ENCODE results near the gene LRRC4B. TPM values are rescaled to one million over a fixed set of nuclear protein-coding genes. Genes with fewer than 3 reads are reported as not detected.

Gene LRRC4B
- polyA plus RNA-seq, 1 of the 3 experiments (the other 2 are of a cell fraction): 6.9 TPM

DNA sequence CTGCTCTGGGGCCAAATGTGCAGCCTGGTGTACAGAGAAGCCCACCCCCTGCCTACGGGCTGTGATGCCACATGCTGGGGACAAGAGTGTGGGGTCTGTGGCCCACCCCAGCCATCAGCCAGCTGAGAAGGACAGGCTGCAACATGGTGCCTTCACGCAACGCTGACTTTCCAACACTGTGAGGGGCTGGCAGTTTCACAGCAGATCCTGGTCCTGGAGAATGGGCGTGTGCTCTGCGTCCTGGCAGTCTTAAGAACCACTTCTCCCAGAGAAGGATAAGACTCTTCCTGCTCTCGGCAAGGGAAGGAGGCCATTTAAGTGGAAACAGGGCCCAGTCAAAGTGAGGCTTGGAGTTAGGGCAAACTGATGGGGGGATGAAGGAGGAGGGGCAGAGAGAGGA, 4.6 kb downstream of the LRRC4B start (continued):
- TF ChIP-seq, protein P1, sequence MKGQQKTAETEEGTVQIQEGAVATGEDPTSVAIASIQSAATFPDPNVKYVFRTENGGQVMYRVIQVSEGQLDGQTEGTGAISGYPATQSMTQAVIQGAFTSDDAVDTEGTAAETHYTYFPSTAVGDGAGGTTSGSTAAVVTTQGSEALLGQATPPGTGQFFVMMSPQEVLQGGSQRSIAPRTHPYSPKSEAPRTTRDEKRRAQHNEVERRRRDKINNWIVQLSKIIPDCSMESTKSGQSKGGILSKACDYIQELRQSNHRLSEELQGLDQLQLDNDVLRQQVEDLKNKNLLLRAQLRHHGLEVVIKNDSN (IDR thresholded peaks at IDR 0.05; ENCODE audit: borderline replicate concordance, low read depth): no peak
- no peak for TF ChIP-seq FOXJ3 (CRISPR knock-in tag; IDR thresholded peaks at IDR 0.05)
- TF ChIP-seq TCF12 (IDR thresholded peaks at IDR 0.05): no peak
- no peak for TF ChIP-seq YY1 (IDR thresholded peaks at IDR 0.05; ENCODE audit: low read depth)
- TF ChIP-seq GATA2 (CRISPR knock-in tag; IDR thresholded peaks at IDR 0.05): no peak

DNA sequence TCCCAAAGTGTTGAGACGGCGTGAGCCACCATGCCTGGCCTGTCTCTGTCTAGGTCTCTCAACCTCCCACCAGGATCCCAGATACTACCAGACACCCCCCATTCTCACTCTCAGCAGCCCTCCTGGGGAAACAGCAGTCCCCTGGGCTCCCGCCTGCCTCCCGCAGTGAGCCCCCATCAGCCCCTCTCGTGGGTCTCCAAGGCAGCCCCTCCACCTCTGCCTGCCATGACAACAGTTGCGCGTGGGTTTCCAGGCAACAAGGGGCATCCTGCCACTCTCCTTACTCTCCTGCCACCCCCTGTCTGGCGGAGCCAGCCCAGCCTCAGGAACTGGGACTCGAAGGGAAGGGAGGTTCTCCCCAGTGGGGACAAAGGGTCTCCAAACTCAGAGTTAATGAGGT, 5.2 kb downstream of the LRRC4B start:
- Histone ChIP-seq H3K9ac (no peak overlapping the region), H3K27ac (ENCODE audit: low read depth in 2 of 2, low read length in 1 of 2) (no peak overlapping the region), H4K20me1 (ENCODE audit: insufficient read depth) (peaks cover 4% of the 10 kb centered on the region), H3K79me2 (ENCODE audit: insufficient read depth) (no peaks in the 10 kb centered on the region), H3K9me2 (no peaks in the 10 kb centered on the region), H3K4me3 (ENCODE audit: low read depth in 2 of 2, low read length in 1 of 2) (no peak overlapping the region), H3K27me3 (ENCODE audit: insufficient read depth) (no peaks in the 10 kb centered on the region), H2AFZ (ENCODE audit: low read depth) (no peak overlapping the region), H3F3A (replicated peaks; ENCODE audit: insufficient read depth) (no peaks in the 10 kb centered on the region), H3K4me2 (no peak overlapping the region), H3K4me1 (ENCODE audit: control insufficient read depth in 1 of 2, insufficient read depth in 2 of 2, low read depth in 1 of 2, low read length in 1 of 2) (peaks cover 0 to 11% of the 10 kb centered on the region in 2 experiments; a peak in 1 of 4 replicates), H3K9me3 (no peaks in the 10 kb centered on the region), H3K36me3 (replicated peaks in 1 of 2; ENCODE audit: control insufficient read depth in 1 of 2, insufficient read depth in 2 of 2, low read length in 1 of 2) (no peaks in the 10 kb centered on the region)
- POLR2A ChIA-PET: no interaction called here
- DNase-seq: no peak
- CTCF ChIA-PET: interaction anchor here (10.3 kb wide), 1 partner anchor 23 kb away, joined by 170 read pairs; no protein-coding TSS in a partner anchor
- TF ChIP-seq FOSL2 (IDR thresholded peaks at IDR 0.05; ENCODE audit: borderline replicate concordance, low read depth) (no peak), GATA2 (CRISPR knock-in tag; IDR thresholded peaks at IDR 0.05) (no peak), RFX5 (IDR thresholded peaks at IDR 0.05; ENCODE audit: low read length) (no peak), TAF1 (IDR thresholded peaks at IDR 0.05; ENCODE audit: borderline replicate concordance, low read depth, low read length) (no peak), NFIC (IDR thresholded peaks at IDR 0.05; ENCODE audit: borderline replicate concordance) (no peak), RXRA (IDR thresholded peaks at IDR 0.05; ENCODE audit: borderline replicate concordance, low read depth) (no peak)
- 83% methylated on average over 7 of the region's 9 CpGs for WGBS (ENCODE audit: low lambda C conversion rate)

DNA sequence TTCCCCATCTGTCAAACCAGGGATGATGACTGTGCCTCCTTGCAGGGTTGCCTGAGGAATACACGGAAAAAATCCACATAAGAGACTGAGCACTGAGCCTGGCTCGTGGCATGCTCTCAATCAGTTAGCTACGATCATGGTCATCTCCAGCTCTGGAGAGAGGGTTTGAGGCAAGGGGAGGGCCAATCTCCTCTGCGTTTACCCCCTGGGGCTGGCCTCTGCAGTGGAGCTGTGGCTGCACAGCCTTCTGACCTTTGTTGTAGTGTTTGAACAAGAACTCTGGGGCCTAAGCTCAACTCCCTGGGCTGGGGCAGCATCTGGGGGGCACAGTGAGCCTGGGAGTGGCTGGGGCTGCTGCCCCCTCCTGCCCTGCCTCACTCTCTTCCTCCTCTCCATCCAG, 5.9 kb downstream of the LRRC4B start:
- POLR2A ChIA-PET: no interaction called here
- H3F3A ChIP-seq (replicated peaks; ENCODE audit: insufficient read depth): no peaks in the 10 kb centered on the region
- no peaks in the 10 kb centered on the region for H3K9me3 ChIP-seq

More for the DNA sequence above, 5.9 kb downstream of the LRRC4B start:
- Histone ChIP-seq H3K4me2 (no peak overlapping the region), H3K9me2 (no peaks in the 10 kb centered on the region), H3K4me1 (ENCODE audit: control insufficient read depth in 1 of 2, insufficient read depth in 2 of 2, low read depth in 1 of 2, low read length in 1 of 2) (peaks cover 0 to 11% of the 10 kb centered on the region in 2 experiments; a peak in 1 of 4 replicates), H3K79me2 (ENCODE audit: insufficient read depth) (no peaks in the 10 kb centered on the region), H2AFZ (ENCODE audit: low read depth) (no peak overlapping the region), H3K27ac (ENCODE audit: low read depth in 2 of 2, low read length in 1 of 2) (no peak overlapping the region), H3K36me3 (replicated peaks in 1 of 2; ENCODE audit: control insufficient read depth in 1 of 2, insufficient read depth in 2 of 2, low read length in 1 of 2) (no peaks in the 10 kb centered on the region), H3K4me3 (ENCODE audit: low read depth in 2 of 2, low read length in 1 of 2) (no peak overlapping the region), H4K20me1 (ENCODE audit: insufficient read depth) (peaks cover 4% of the 10 kb centered on the region), H3K9ac (no peak overlapping the region), H3K27me3 (ENCODE audit: insufficient read depth) (no peaks in the 10 kb centered on the region)
- DNase-seq: no peak
- no peak for TF ChIP-seq CHD2 (IDR thresholded peaks at IDR 0.05; ENCODE audit: low read length, partially characterized antibody)
- TF ChIP-seq, protein P2, sequence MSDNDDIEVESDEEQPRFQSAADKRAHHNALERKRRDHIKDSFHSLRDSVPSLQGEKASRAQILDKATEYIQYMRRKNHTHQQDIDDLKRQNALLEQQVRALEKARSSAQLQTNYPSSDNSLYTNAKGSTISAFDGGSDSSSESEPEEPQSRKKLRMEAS (IDR thresholded peaks at IDR 0.05; ENCODE audit: low read depth): no peak
- no peak for TF ChIP-seq TEAD4 (IDR thresholded peaks at IDR 0.05; ENCODE audit: borderline replicate concordance, insufficient read depth)
- CTCF ChIA-PET: interaction anchor here (10.3 kb wide), 1 partner anchor 23 kb away, joined by 170 read pairs; no protein-coding TSS in a partner anchor
- 75% methylated on average over 4 of the region's 4 CpGs for WGBS (ENCODE audit: low lambda C conversion rate)

Data from SK-N-SH (cell line).